Neural cell (in vitro differentiated cells): ENCODE measurements around the gene TSPEAR. TPM values are rescaled to one million over a fixed set of nuclear protein-coding genes. Genes with fewer than 3 reads are reported as not detected.

ENCODE experiments used
- H2AFZ ChIP-seq: fragments of 200-600, 300-800 bp; sonication (generic), shearing (Covaris generic); 2 replicates; pipeline ENCODE4 v1.6.0; 2014; ENCODE audit warnings: low read depth, mild to moderate bottlenecking, antibody characterized with exemption, low read length, moderate library complexity
- H3F3A ChIP-seq: fragments of 200-600 bp; shearing (Covaris generic); 2 replicates; pipeline ENCODE4 v1.6.1; 2016; ENCODE audit warnings: mild to moderate bottlenecking, moderate library complexity, mixed read lengths, antibody characterized with exemption, low read length; ENCODE audit not compliant: insufficient read depth, poor library complexity, severe bottlenecking
- H3K27ac ChIP-seq: fragments of 200-600, 300-800 bp; sonication (generic), shearing (Covaris generic); 2 replicates; pipeline ENCODE4 v1.5.1; 2014; ENCODE audit warnings: mild to moderate bottlenecking, low read length, moderate library complexity
- H3K27me3 ChIP-seq: fragments of 300-800, 200-600 bp; sonication (generic), shearing (Covaris generic); 2 replicates; pipeline ENCODE4 v1.6.0; 2014; ENCODE audit warnings: mild to moderate bottlenecking, low read depth, low read length, moderate library complexity; ENCODE audit not compliant: insufficient read depth
- H3K36me3 ChIP-seq: fragments of 300-800, 200-600 bp; sonication (generic), shearing (Covaris generic); 2 replicates; pipeline ENCODE4 v1.5.1; 2014; ENCODE audit warnings: mild to moderate bottlenecking, antibody characterized with exemption, low read length, moderate library complexity; ENCODE audit not compliant: insufficient read depth
- H3K4me2 ChIP-seq: fragments of 300-800, 200-600 bp; sonication (generic), shearing (Covaris generic); 2 replicates; pipeline ENCODE4 v1.6.0; 2014; ENCODE audit warnings: mild to moderate bottlenecking, low read length
- H3K4me3 ChIP-seq: fragments of 300-800, 200-600 bp; sonication (generic), shearing (Covaris generic); 2 replicates; pipeline ENCODE4 v1.5.1; 2014; ENCODE audit warnings: mild to moderate bottlenecking, low read length, moderate library complexity
- H3K79me2 ChIP-seq: fragments of 200-600 bp; shearing (Covaris generic); replicated peaks from 2 replicates; pipeline ENCODE4 v1.6.0; 2014; ENCODE audit warnings: mild to moderate bottlenecking, low read length, moderate library complexity; ENCODE audit not compliant: insufficient read depth
- H3K9ac ChIP-seq: fragments of 300-800, 200-600 bp; sonication (generic), shearing (Covaris generic); 2 replicates; pipeline ENCODE4 v1.6.1; 2016; ENCODE audit warnings: mild to moderate bottlenecking, low read length, mixed read lengths
- H3K9me2 ChIP-seq: fragments of 200-600 bp; shearing (Covaris generic); 2 replicates; pipeline ENCODE4 v1.6.1; 2016; ENCODE audit warnings: mild to moderate bottlenecking, low read length, mixed read lengths; ENCODE audit not compliant: insufficient read depth
- H3K9me3 ChIP-seq: fragments of 200-600, 300-800 bp; sonication (generic), shearing (Covaris generic); 2 replicates; pipeline ENCODE4 v1.6.1; 2016; ENCODE audit warnings: mild to moderate bottlenecking, mixed run types, low read length, moderate library complexity, mixed read lengths
- H4K20me1 ChIP-seq: fragments of 200-600 bp; shearing (Covaris generic); 2 replicates; pipeline ENCODE4 v1.6.1; 2016; ENCODE audit warnings: mild to moderate bottlenecking, mixed run types; ENCODE audit not compliant: insufficient read depth
- CTCF ChIP-seq: fragments of 450-650 bp; IDR thresholded peaks from 2 replicates; pipeline ENCODE4 v1.5.1; 2014; ENCODE audit warnings: antibody characterized with exemption, mild to moderate bottlenecking, moderate library complexity; ENCODE audit not compliant: poor library complexity, severe bottlenecking
- EP300 ChIP-seq: fragments of 450-650 bp; conservative IDR thresholded peaks from 2 replicates; pipeline ENCODE4 v1.6.1; 2014; ENCODE audit warnings: antibody characterized with exemption, mild to moderate bottlenecking, moderate library complexity; ENCODE audit not compliant: poor library complexity, severe bottlenecking
- EZH2 ChIP-seq: fragments of 200-600, 300-800 bp; shearing (Covaris generic), sonication (generic); IDR thresholded peaks from 2 replicates; pipeline ENCODE4 v1.6.1; 2014; ENCODE audit warnings: antibody characterized with exemption, low read length, borderline replicate concordance, mild to moderate bottlenecking; ENCODE audit not compliant: insufficient read depth, poor library complexity, severe bottlenecking
- MXI1 ChIP-seq: fragments of 450-650 bp; conservative IDR thresholded peaks from 2 replicates; pipeline ENCODE4 v1.6.1; 2014; ENCODE audit warnings: antibody characterized with exemption, mild to moderate bottlenecking; ENCODE audit not compliant: poor library complexity, severe bottlenecking
- POLR2AphosphoS5 ChIP-seq: IDR thresholded peaks from 2 replicates; pipeline ENCODE4 v1.6.1; 2012
- RAD21 ChIP-seq: fragments of 450-650 bp; conservative IDR thresholded peaks from 2 replicates; pipeline ENCODE4 v1.6.1; 2014; ENCODE audit warnings: antibody characterized with exemption, mild to moderate bottlenecking, moderate library complexity
- REST ChIP-seq: IDR thresholded peaks from 2 replicates; pipeline ENCODE4 v1.6.1; 2012; ENCODE audit warnings: borderline replicate concordance
- SMC3 ChIP-seq: fragments of 450-650 bp; conservative IDR thresholded peaks from 2 replicates; pipeline ENCODE4 v1.6.1; 2014; ENCODE audit warnings: antibody characterized with exemption, mild to moderate bottlenecking, moderate library complexity; ENCODE audit not compliant: poor library complexity
- TAF1 ChIP-seq: IDR thresholded peaks from 2 replicates; pipeline ENCODE4 v1.6.1; 2012; ENCODE audit warnings: low read depth
- polyA plus RNA-seq: library from polyadenylated mRNA; depleted of rRNA; stranded (reverse); fragments of >200 nt; gene quantifications from 2 replicates; pipeline ENCODE4 v1.2.3, GENCODE V29; 2014

The TSPEAR gene
- polyA plus RNA-seq, 1 donor from 2014 or later = 0.19 TPM

GRCh38 chr21:44535963-44536362 is 175.4 kb downstream of the TSPEAR start:
- no peak for TF ChIP-seq MXI1
- no peaks in the 10 kb centered on the region for H3K27me3 ChIP-seq
- H3K36me3 ChIP-seq = no peaks in the 10 kb centered on the region
- no peak overlapping the region for H3K9ac ChIP-seq
- H3K9me2 ChIP-seq = no peaks in the 10 kb centered on the region
- no peaks in the 10 kb centered on the region for H3K9me3 ChIP-seq
- H2AFZ ChIP-seq = no peak overlapping the region
- no peaks in the 10 kb centered on the region for H3K79me2 ChIP-seq
- H3F3A ChIP-seq = no peaks in the 10 kb centered on the region
- no peaks in the 10 kb centered on the region for H4K20me1 ChIP-seq
- H3K4me3 ChIP-seq = no peak overlapping the region
- H3K27ac ChIP-seq = no peak overlapping the region
- H3K4me2 ChIP-seq = no peak overlapping the region

- Histone ChIP-seq H3K27ac (no peak overlapping the region), H2AFZ (no peak overlapping the region), H4K20me1 (no peaks in the 10 kb centered on the region), H3K36me3 (no peaks in the 10 kb centered on the region), H3K27me3 (no peaks in the 10 kb centered on the region), H3F3A (no peaks in the 10 kb centered on the region), H3K9ac (no peak overlapping the region), H3K79me2 (no peaks in the 10 kb centered on the region), H3K9me2 (no peaks in the 10 kb centered on the region), H3K4me3 (no peak overlapping the region), H3K4me2 (no peak overlapping the region), H3K9me3 (no peaks in the 10 kb centered on the region)
- no peak for TF ChIP-seq POLR2AphosphoS5
- TF ChIP-seq RAD21 = no peak
- TF ChIP-seq SMC3 = no peak
- TF ChIP-seq EZH2 = no peak
- no peak for TF ChIP-seq REST
- no peak for TF ChIP-seq CTCF
- no peak for TF ChIP-seq MXI1
Observed at GRCh38 chr21:44534688-44535087, 176.7 kb downstream of the TSPEAR start.

GRCh38 chr21:44533891-44534627 is 177.3 kb downstream of the TSPEAR start:
- TF ChIP-seq EZH2 = no peak
- TF ChIP-seq POLR2AphosphoS5 = no peak
- no peak for TF ChIP-seq MXI1
- TF ChIP-seq TAF1 = no peak
- no peak for TF ChIP-seq RAD21
- no peak for TF ChIP-seq SMC3
- no peak for TF ChIP-seq EP300
- H3K4me3 ChIP-seq = no peak overlapping the region
- no peak overlapping the region for H3K4me2 ChIP-seq
- no peak overlapping the region for H2AFZ ChIP-seq
- no peaks in the 10 kb centered on the region for H3K36me3 ChIP-seq
- H4K20me1 ChIP-seq = no peaks in the 10 kb centered on the region
- no peak overlapping the region for H3K9ac ChIP-seq
- no peaks in the 10 kb centered on the region for H3K9me2 ChIP-seq
- H3F3A ChIP-seq = no peaks in the 10 kb centered on the region
- H3K27me3 ChIP-seq = no peaks in the 10 kb centered on the region
- H3K9me3 ChIP-seq = no peaks in the 10 kb centered on the region
- H3K79me2 ChIP-seq = no peaks in the 10 kb centered on the region
- no peak overlapping the region for H3K27ac ChIP-seq
